GM06990 (cell line): ENCODE results near the gene CDH24.
A peak's percentile ranks its signal among the peaks of the same experiment; 100 is the strongest.

Experiments used
- DNase-seq: peaks from one replicate; pipeline ENCODE4 v3.0.0-alpha.2; 2011; ENCODE audit not compliant: insufficient read length; ENCODE audit errors: extremely low read depth
- H3K27me3 ChIP-seq: replicated peaks from 2 replicates; pipeline ENCODE4 v1.6.0; 2011; ENCODE audit warnings: low read length; ENCODE audit not compliant: control insufficient read depth, insufficient read depth
- H3K36me3 ChIP-seq: 2 replicates; pipeline ENCODE4 v1.5.1; 2011; ENCODE audit warnings: low read length; ENCODE audit not compliant: control insufficient read depth, insufficient read depth
- H3K4me3 ChIP-seq: replicated peaks from 2 replicates; pipeline ENCODE4 v1.5.1; 2011; ENCODE audit warnings: low read depth, mild to moderate bottlenecking, control low read depth, low read length
- CTCF ChIP-seq: IDR thresholded peaks from 2 replicates; pipeline ENCODE4 v1.5.1; 2011; ENCODE audit warnings: low read length, control low read depth, mild to moderate bottlenecking, inconsistent platforms; ENCODE audit not compliant: insufficient read depth, poor library complexity, severe bottlenecking

CDH24 gene

GRCh38 chr14:23056956-23057756 is at the start of gene CDH24:
Gene CDH24, minus strand, starts transcription at chr14:23057520. Its CDS starts 1,787 bp downstream, at chr14:23055733.
- Histone ChIP-seq H3K36me3 (peaks cover 15% of the 10 kb centered on the region), H3K27me3 (no peaks in the 10 kb centered on the region), H3K4me3 (peak within 1 kb of the TSS; percentile 61)
- TF ChIP-seq CTCF = no peak
- peak; percentile 75 for DNase-seq

GRCh38 chr14:23106747-23107045 is 49.4 kb upstream of the CDH24 start:
- H3K36me3 ChIP-seq = no peaks in the 10 kb centered on the region
- no peak overlapping the region for H3K4me3 ChIP-seq
- no peaks in the 10 kb centered on the region; the same call in 1 of the 2 replicates for H3K27me3 ChIP-seq
- TF ChIP-seq CTCF = no peak
- DNase-seq = no peak

- no peak overlapping the region for H3K4me3 ChIP-seq
- no peak for DNase-seq
- no peaks in the 10 kb centered on the region for H3K27me3 ChIP-seq
- TF ChIP-seq CTCF = no peak
- H3K36me3 ChIP-seq = no peaks in the 10 kb centered on the region
These were observed 48.1 kb upstream of the CDH24 start for GRCh38 chr14:23105348-23105824.

- H3K4me3 ChIP-seq = no peak within 1 kb of the TSS
- H3K27me3 ChIP-seq = no peaks in the 10 kb centered on the region
- TF ChIP-seq CTCF = no peak
- no peaks in the 10 kb centered on the region for H3K36me3 ChIP-seq
- no peak for DNase-seq
These were observed 47.4 kb upstream of the CDH24 start, which contains the start of gene CIROP for GRCh38 chr14:23104591-23105347. Gene CIROP, minus strand, starts transcription at chr14:23104989. Its CDS starts 69 bp downstream, at chr14:23104920.

GRCh38 chr14:23104070-23104590 is 46.8 kb upstream of the CDH24 start:
- Histone ChIP-seq H3K36me3 (no peaks in the 10 kb centered on the region), H3K27me3 (no peaks in the 10 kb centered on the region), H3K4me3 (no peak overlapping the region)
- TF ChIP-seq CTCF = no peak
- DNase-seq = no peak
